ENCODE measurements around the gene NKD1. TPM values are rescaled to one million over a fixed set of nuclear protein-coding genes. Genes with fewer than 3 reads are reported as not detected.

The NKD1 gene
- total and polyA plus RNA-seq, 2 donors (not counting 1 experiment from before 2014, with no cell fraction given): 0.16 to 1.9 TPM

DNA sequence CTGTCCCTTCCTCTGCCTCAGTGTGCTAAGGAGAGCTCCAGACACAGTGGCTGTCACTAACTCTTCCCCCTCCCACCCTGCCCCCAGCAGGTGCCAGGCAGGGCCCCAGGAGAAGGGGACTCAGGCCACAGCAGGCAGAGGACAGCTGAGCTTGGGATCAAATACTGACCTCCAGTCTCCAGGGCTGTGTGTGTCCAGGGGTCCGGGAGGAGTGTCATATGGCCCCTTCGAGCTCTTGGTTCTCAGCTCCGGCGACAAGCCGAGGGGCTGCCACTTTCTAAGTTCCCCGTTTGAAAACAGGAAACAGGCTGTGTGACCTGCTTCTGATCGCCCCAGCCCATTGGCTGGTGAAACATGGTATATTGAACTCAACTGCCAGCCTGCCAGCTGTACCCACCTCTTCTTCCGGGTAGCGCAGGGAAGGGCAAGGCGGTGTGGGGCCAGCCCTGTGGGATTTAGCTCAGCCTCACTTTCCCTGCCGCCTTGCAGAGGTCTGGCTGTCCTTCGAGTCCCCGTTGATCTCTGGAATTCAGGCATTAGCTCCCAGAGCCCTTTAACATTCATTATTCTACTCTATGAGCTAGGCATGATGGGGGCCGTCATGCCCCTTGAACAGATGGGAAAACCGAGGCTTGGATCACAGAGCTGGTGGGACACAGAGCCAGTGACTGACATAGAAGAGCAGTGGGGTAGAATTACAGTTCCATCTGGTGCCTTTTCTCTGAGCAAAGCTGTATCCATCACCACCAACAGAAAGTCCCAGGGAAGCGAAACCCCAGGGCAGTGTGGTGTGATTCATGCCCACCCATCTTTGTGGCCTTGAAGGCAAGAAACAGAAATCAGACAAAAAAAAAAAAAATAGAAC, 133.1 kb downstream of the NKD1 start, which contains the start of gene SNX20:
Gene SNX20 (minus strand): TSS at position 292 of the 865 bp plus-strand sequence. CDS start 3,786 bp downstream, outside the sequence.
- Histone ChIP-seq H3K4me2 (replicated peaks; ENCODE audit: low read depth, low read length, poor library complexity, severe bottlenecking) (peak within 1 kb of the TSS; percentile 93), H3K27me3 (replicated peaks in 1 of 4; ENCODE audit: control extremely low read depth in 1 of 4, control insufficient read depth in 3 of 4, insufficient read depth in 4 of 4, low read length in 3 of 4) (no peaks in the 10 kb centered on the region), H3K4me3 (ENCODE audit: control extremely low read depth in 1 of 5, extremely low read depth in 1 of 5, insufficient read depth in 1 of 5, low read depth in 2 of 5, low read length in 4 of 5) (peak within 1 kb of the TSS; percentile 76 to 96 (median 93)), H3K4me1 (ENCODE audit: control insufficient read depth in 2 of 2, insufficient read depth in 2 of 2, low read length in 2 of 2) (peaks cover 74 to 76% of the 10 kb centered on the region in 2 donors), H2AFZ (ENCODE audit: insufficient read depth, low read depth, low read length, poor library complexity, severe bottlenecking) (peak within 1 kb of the TSS; percentile 79), H3K9me3 (ENCODE audit: control extremely low read depth in 1 of 3, control insufficient read depth in 2 of 3, insufficient read depth in 1 of 3, low read length in 2 of 3) (no peaks in the 10 kb centered on the region), H4K20me1 (ENCODE audit: control insufficient read depth, insufficient read depth, low read length, poor library complexity, severe bottlenecking) (peaks cover 20% of the 10 kb centered on the region), H3K79me2 (ENCODE audit: control insufficient read depth, insufficient read depth, low read length) (peaks cover 61% of the 10 kb centered on the region), H3K36me3 (replicated peaks in 1 of 2; ENCODE audit: control extremely low read depth in 1 of 2, control insufficient read depth in 1 of 2, extremely low read depth in 1 of 2, insufficient read depth in 2 of 2, low read length in 1 of 2) (peaks cover 0 to 34% of the 10 kb centered on the region in 2 experiments), H3K27ac (ENCODE audit: low read length in 2 of 2) (peak within 1 kb of the TSS; percentile 92 to 95), H3K9ac (ENCODE audit: low read length) (peak within 1 kb of the TSS; percentile 92)
- Mint-ChIP-seq H3K4me1 (peaks cover 73% of the 10 kb centered on the region), H3K9me3 (ENCODE audit: insufficient read depth) (no peaks in the 10 kb centered on the region), H3K27me3 (no peaks in the 10 kb centered on the region), H3K4me3 (peak within 1 kb of the TSS; percentile 93), H3K27ac (peak within 1 kb of the TSS; percentile 98)
- WGBS (ENCODE audit: insufficient coverage): 18% methylated on average over 13 of the region's 16 CpGs
- CTCF ChIA-PET: interaction anchor here (0.8 to 12.4 kb wide), 11 partner anchors 9 to 656 kb away, joined by 3 to 154 read pairs (median 8); partner anchors contain the start of genes CNEP1R1 and CYLD
- TF ChIP-seq, protein P1, sequence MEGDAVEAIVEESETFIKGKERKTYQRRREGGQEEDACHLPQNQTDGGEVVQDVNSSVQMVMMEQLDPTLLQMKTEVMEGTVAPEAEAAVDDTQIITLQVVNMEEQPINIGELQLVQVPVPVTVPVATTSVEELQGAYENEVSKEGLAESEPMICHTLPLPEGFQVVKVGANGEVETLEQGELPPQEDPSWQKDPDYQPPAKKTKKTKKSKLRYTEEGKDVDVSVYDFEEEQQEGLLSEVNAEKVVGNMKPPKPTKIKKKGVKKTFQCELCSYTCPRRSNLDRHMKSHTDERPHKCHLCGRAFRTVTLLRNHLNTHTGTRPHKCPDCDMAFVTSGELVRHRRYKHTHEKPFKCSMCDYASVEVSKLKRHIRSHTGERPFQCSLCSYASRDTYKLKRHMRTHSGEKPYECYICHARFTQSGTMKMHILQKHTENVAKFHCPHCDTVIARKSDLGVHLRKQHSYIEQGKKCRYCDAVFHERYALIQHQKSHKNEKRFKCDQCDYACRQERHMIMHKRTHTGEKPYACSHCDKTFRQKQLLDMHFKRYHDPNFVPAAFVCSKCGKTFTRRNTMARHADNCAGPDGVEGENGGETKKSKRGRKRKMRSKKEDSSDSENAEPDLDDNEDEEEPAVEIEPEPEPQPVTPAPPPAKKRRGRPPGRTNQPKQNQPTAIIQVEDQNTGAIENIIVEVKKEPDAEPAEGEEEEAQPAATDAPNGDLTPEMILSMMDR (IDR thresholded peaks at IDR 0.05): no peak
- TF ChIP-seq EZH2 (IDR thresholded peaks at IDR 0.05; ENCODE audit: borderline replicate concordance, insufficient read depth, low read depth, low read length, poor library complexity, severe bottlenecking): no peak
- intact Hi-C loops (cut with micrococcal nuclease): loop anchor here (1.0 to 5.0 kb wide), 6 partner anchors 14 to 614 kb away; partner anchors contain the start of genes HEATR3 and NKD1
- POLR2A ChIA-PET: interaction anchor here (0.8 to 1.6 kb wide), 9 partner anchors 14 to 407 kb away, joined by 3 to 10 read pairs (median 6); partner anchors contain the start of gene CYLD
- peak; percentile 81 for DNase-seq
- ATAC-seq (ENCODE audit: low read depth): peak; percentile 76
